GM12878 (cell line): ENCODE measurements around the gene CDCA3. TPM values are rescaled to one million over a fixed set of nuclear protein-coding genes. Genes with fewer than 3 reads are reported as not detected.

Source experiments
- BHLHE40 ChIP-seq, 2 experiments: fragments of 450-650 bp in 1 of 2; IDR thresholded peaks; 2 replicates each; pipeline ENCODE4 v1.6.1; 2011 to 2017; ENCODE audit warnings: low read depth in 2 of 2, borderline replicate concordance in 1 of 2, improper control_type of control experiment in 1 of 2, low read length in 1 of 2, mild to moderate bottlenecking in 1 of 2
- CBX3 ChIP-seq: fragments of 200-600 bp; sonication (generic); IDR thresholded peaks from 2 replicates; pipeline ENCODE4 v1.6.1; 2016; ENCODE audit warnings: low read depth, borderline replicate concordance
- CBX5 ChIP-seq: sonication (generic); IDR thresholded peaks from 2 replicates; pipeline ENCODE4 v1.6.1; 2016; ENCODE audit warnings: low read depth, moderate library complexity, mild to moderate bottlenecking, inconsistent platforms
- CHD1 ChIP-seq: IDR thresholded peaks from 2 replicates; pipeline ENCODE4 v1.6.1; 2012; ENCODE audit warnings: low read depth, low read length, improper control_type of control experiment
- CREB1 ChIP-seq: IDR thresholded peaks from 2 replicates; pipeline ENCODE4 v1.6.1; 2012; ENCODE audit warnings: low read depth, mild to moderate bottlenecking, inconsistent platforms
- CUX1 ChIP-seq: IDR thresholded peaks from 2 replicates; pipeline ENCODE4 v1.6.1; 2012; ENCODE audit warnings: improper control_type of control experiment, low read depth, low read length; ENCODE audit not compliant: insufficient replicate concordance
- EGR1 ChIP-seq, 2 experiments: IDR thresholded peaks; 1 replicate in 1 of 2; 2 replicates in 1 of 2; pipeline ENCODE4 v1.6.1; 2011 to 2012; ENCODE audit warnings: low read depth in 2 of 2, low read length in 2 of 2, borderline replicate concordance in 1 of 2, mild to moderate bottlenecking in 1 of 2, moderate library complexity in 1 of 2
- EZH2 ChIP-seq: IDR thresholded peaks from 2 replicates; pipeline ENCODE4 v1.6.1; 2012; ENCODE audit warnings: low read depth, mild to moderate bottlenecking, control low read depth, inconsistent platforms, low read length, borderline replicate concordance; ENCODE audit not compliant: control insufficient read depth
- FOS ChIP-seq: IDR thresholded peaks from 3 replicates; pipeline ENCODE4 v1.6.1; 2011; ENCODE audit warnings: borderline replicate concordance; ENCODE audit not compliant: insufficient read length; ENCODE audit errors: extremely low read depth
- FOXM1 ChIP-seq: IDR thresholded peaks from 2 replicates; pipeline ENCODE4 v1.6.1; 2012; ENCODE audit warnings: low read depth, mild to moderate bottlenecking, inconsistent platforms, low read length, moderate library complexity
- HDGF ChIP-seq: fragments of 450-650 bp; IDR thresholded peaks from 2 replicates; pipeline ENCODE4 v1.6.1; 2016; ENCODE audit warnings: antibody characterized with exemption
- IKZF1 ChIP-seq: fragments of 450-650 bp; conservative IDR thresholded peaks from 2 replicates; pipeline ENCODE4 v1.6.1; 2017; ENCODE audit warnings: antibody characterized with exemption, mild to moderate bottlenecking
- IRF5 ChIP-seq: fragments of 450-650 bp; IDR thresholded peaks from 2 replicates; pipeline ENCODE4 v1.6.1; 2017; ENCODE audit warnings: borderline replicate concordance
- KDM1A ChIP-seq: fragments of 200-600 bp; sonication (generic); IDR thresholded peaks from 2 replicates; pipeline ENCODE4 v1.6.1; 2016; ENCODE audit warnings: borderline replicate concordance
- MEF2A ChIP-seq: IDR thresholded peaks from 2 replicates; pipeline ENCODE4 v1.6.1; 2011; ENCODE audit warnings: low read depth, mild to moderate bottlenecking, low read length, moderate library complexity; ENCODE audit not compliant: insufficient read depth
- MEF2B ChIP-seq: fragments of 450-650 bp; IDR thresholded peaks from 2 replicates; pipeline ENCODE4 v1.6.1; 2018; ENCODE audit warnings: mild to moderate bottlenecking, moderate library complexity; ENCODE audit not compliant: partially characterized antibody, poor library complexity, severe bottlenecking
- NR2C2 ChIP-seq: IDR thresholded peaks from 2 replicates; pipeline ENCODE4 v1.6.1; 2011; ENCODE audit warnings: borderline replicate concordance, low read depth; ENCODE audit not compliant: control insufficient read depth, insufficient read length
- RAD21 ChIP-seq: IDR thresholded peaks from 2 replicates; pipeline ENCODE4 v1.6.1; 2011; ENCODE audit warnings: mild to moderate bottlenecking, low read depth, low read length, moderate library complexity; ENCODE audit not compliant: insufficient read depth
- RELA ChIP-seq: fragments of 450-650 bp; IDR thresholded peaks from 2 replicates; pipeline ENCODE4 v1.8.0; 2014; ENCODE audit warnings: borderline replicate concordance; ENCODE audit not compliant: partially characterized antibody
- RFX5 ChIP-seq: IDR thresholded peaks from 2 replicates; pipeline ENCODE4 v1.6.1; 2011; ENCODE audit warnings: low read depth, low read length, improper control_type of control experiment
- ZBED1 ChIP-seq: IDR thresholded peaks from 2 replicates; pipeline ENCODE4 v1.6.1; 2016; ENCODE audit warnings: borderline replicate concordance
- ZNF274 ChIP-seq: IDR thresholded peaks from one replicate; pipeline ENCODE4 v1.8.0; 2011; ENCODE audit not compliant: insufficient read length, insufficient read depth
- polyA plus RNA-seq, 11 experiments: library from polyadenylated mRNA; depleted of rRNA in 4 of 11; unstranded in 6 of 11; stranded (reverse) in 5 of 11; fragments of >200 nt; fragmentation: Nextera tagmentation in 4 of 11; fragmentation: Illumina TruSeq in 1 of 11; extraction: Ambion mirVana in 4 of 11; extraction: Trizol in 1 of 11; gene quantifications; 1 replicate in 1 of 11; 2 replicates in 10 of 11; pipeline versions ENCODE4 v1.2.1 to v1.2.3, GENCODE V29; 2011 to 2016; ENCODE audit warnings: inconsistent platforms in 2 of 11, missing spikeins in 2 of 11, low read depth in 1 of 11
- total RNA-seq, 4 experiments: library from RNA; depleted of rRNA in 3 of 4; stranded (reverse); fragments of >200 nt in 3 of 4; fragmentation: Illumina TruSeq in 1 of 4; extraction: Trizol in 1 of 4; gene quantifications; 2 replicates each; pipeline versions ENCODE4 v1.2.1 to v1.2.3, GENCODE V29; 2013 to 2021

The CDCA3 gene
- total and polyA plus RNA-seq, 10 of the 15 experiments (the other 5 are each of a cell fraction or from before 2014, with no cell fraction given): 34.5 to 148 (median 97.4) TPM

DNA sequence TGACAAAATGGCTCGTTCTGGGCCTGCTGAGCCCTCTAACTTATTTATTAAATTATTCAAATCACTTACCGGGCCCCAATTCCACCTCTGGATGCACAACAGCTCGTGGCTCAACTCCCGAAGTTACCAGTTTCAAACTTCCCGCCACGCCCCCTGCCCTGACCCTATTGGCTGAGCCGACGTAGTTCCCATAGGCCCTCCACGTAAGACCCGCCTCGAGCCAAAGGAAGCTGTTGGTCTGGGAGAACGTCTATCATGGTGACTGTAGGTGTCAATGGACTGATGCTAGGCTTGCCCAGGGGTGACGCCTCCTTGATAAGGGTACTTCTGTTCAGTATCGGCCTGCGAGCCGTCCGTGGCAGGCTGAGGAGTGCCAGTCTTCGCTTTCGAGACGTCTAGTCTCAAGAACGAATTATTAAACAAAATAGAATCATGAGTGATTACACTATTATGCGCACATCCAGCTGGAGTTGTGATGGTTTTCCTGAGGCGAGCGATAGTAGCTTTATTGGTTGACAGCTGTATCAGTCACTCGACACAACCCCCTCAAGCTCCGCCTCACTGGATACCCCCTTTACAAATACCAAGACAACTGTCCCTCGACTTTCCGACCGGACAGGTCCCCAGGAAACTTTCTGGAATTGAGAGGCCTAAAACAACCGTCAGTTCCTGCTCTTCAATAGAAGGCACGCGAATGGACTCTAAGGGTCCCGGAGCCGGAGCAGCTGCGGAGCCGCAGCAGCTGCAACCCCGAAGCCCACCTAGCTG, at the start of gene CDCA3 (continued):
- TF ChIP-seq CUX1 (no peak), BHLHE40 (IDR thresholded peaks at IDR 0.05; ENCODE audit: borderline replicate concordance in 1 of 2, low read depth in 2 of 2, low read length in 1 of 2) (no peak), EZH2 (no peak), KDM1A (no peak), RAD21 (no peak), CBX3 (no peak), IKZF1 (no peak), MEF2A (no peak), CHD1 (0 out of 2 replicates have a peak, but pooled peaks have one; percentile 57), ZBED1 (no peak), RFX5 (0 out of 2 replicates have a peak, but pooled peaks have one; percentile 47), FOXM1 (peak; percentile 84), FOS (peak; percentile 95), IRF5 (no peak), EGR1 (IDR thresholded peaks at IDR 0.05; ENCODE audit: borderline replicate concordance in 1 of 2, low read depth in 2 of 2, low read length in 2 of 2) (no peak), CBX5 (no peak), CREB1 (peak; percentile 92), RELA (no peak), NR2C2 (no peak), HDGF (peak; percentile 12; the same call in 1 of the 2 replicates), MEF2B (no peak), ZNF274 (no peak)
